Myometrial cell (primary cell): ENCODE data around the gene RNF182. TPM values are rescaled to one million over a fixed set of nuclear protein-coding genes. Genes with fewer than 3 reads are reported as not detected.

Experiments used
- total RNA-seq: library from RNA; depleted of rRNA; stranded (reverse); fragments of >200 nt; gene quantifications from 2 replicates; pipeline ENCODE4 v1.2.3, GENCODE V29; 2015

RNF182 gene, protein sequence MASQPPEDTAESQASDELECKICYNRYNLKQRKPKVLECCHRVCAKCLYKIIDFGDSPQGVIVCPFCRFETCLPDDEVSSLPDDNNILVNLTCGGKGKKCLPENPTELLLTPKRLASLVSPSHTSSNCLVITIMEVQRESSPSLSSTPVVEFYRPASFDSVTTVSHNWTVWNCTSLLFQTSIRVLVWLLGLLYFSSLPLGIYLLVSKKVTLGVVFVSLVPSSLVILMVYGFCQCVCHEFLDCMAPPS
- total RNA-seq = 3.9 and 4.3 TPM in 2 replicates

DNA sequence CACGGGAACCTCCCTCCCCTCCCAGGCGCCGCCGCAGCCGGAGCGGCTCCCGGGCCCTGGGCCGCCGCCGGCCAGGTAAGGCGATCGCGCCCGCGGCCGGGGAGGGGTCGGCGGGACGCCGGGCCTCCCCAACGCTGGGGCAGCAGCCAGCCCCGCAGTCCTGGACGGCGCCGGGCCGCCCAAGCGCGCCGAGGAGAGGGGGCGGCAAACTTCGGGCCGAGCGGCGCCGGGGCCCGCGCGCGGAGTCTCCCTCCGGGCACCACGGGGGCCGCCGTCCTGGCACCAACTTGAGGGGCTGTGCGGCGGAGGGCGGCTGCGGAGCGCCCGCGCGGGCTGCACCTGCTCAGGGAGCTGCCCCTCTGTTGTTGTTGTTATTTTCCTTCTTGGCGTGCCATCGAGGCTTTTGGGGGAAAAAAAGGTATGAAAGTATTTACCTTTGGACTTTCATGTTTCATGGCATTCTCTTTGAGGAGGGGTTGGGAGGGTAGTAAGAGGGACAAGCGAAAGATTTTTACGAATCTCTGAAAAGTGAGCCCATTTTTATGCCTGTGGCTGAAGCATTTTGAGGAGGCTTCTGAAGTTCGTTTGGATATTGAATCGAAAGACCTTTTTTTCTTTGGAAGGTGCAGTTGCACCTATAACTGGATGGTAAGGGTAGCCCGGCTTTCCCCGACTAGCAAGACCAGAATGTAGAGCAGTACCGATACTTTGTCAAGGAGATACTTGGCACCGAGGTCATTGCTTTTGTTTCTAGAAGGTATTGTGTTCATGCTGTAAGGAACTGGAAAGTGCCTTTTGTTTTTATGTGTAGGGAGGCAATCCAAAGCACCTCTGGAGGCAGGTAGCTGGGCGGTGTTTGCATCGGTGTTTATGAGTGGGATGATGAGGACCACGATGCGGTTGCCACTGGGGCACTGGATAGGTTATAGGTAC lies at the start of gene RNF182:
Gene RNF182 (plus strand): TSS at position 4 of the 933 bp plus-strand sequence. CDS start 52,168 bp downstream, outside the sequence.

Other genes with a start within 250 kb of the RNF182 start
- gene RANBP9, start 213.1 kb upstream of the RNF182 start, total RNA-seq = 15.3 and 21.6 TPM in 2 replicates
- 7.8 and 8.9 TPM in 2 replicates for gene MCUR1, start 110.4 kb upstream of the RNF182 start, total RNA-seq
- gene CD83, start 192.8 kb downstream of the RNF182 start, total RNA-seq = 1.7 and 3.7 TPM in 2 replicates